Activated CD8-positive, alpha-beta T cell treated with anti-CD3 and anti-CD28 coated beads, Interleukin-2, amount 10 ng/mL, durations not matched to agents 7 days and 5 days (primary cell): ENCODE measurements around the gene ARHGAP26. TPM values are rescaled to one million over a fixed set of nuclear protein-coding genes. Genes with fewer than 3 reads are reported as not detected.

ENCODE experiments used
- ATAC-seq: fragments of 150-1000 bp; cut with Tn5 transposase; one replicate; pipeline ENCODE4 v1.10.0; 2021; ENCODE audit warnings: moderate library complexity
- CTCF ChIA-PET: fragments of 350-600 bp; sonication (Branson Sonifier 250); formaldehyde crosslinking; loops from one replicate; lab custom pipeline; 2021; ENCODE audit warnings: antibody characterized with exemption; lab: Charles Lee
- POLR2A ChIA-PET: fragments of 350-600 bp; sonication (Branson Sonifier 250); formaldehyde crosslinking; loops from one replicate; lab custom pipeline; 2021; ENCODE audit warnings: antibody characterized with exemption; lab: Charles Lee
- DNase-seq: peaks from one replicate; pipeline ENCODE4 v3.0.0-alpha.2; 2020
- H3K27ac Mint-ChIP-seq: one replicate; pipeline ENCODE4 v1.8.0; 2021; ENCODE audit warnings: mild to moderate bottlenecking, mixed read lengths
- H3K27me3 Mint-ChIP-seq: one replicate; pipeline ENCODE4 v1.8.0; 2021; ENCODE audit warnings: low read depth, mixed read lengths
- H3K36me3 Mint-ChIP-seq: one replicate; pipeline ENCODE4 v1.8.0; 2021; ENCODE audit warnings: low read depth, mixed read lengths
- H3K4me1 Mint-ChIP-seq: one replicate; pipeline ENCODE4 v1.8.0; 2021; ENCODE audit warnings: low read depth, mixed read lengths
- H3K4me3 Mint-ChIP-seq: one replicate; pipeline ENCODE4 v1.8.0; 2021; ENCODE audit warnings: mild to moderate bottlenecking, mixed read lengths
- H3K9me3 Mint-ChIP-seq: one replicate; pipeline ENCODE4 v1.8.0; 2022; ENCODE audit warnings: mixed read lengths; ENCODE audit not compliant: insufficient read depth
- total RNA-seq, 2 experiments: library from RNA; stranded (reverse); gene quantifications; one replicate each; pipeline ENCODE4 v1.2.3, GENCODE V29; 2021

ARHGAP26 gene
- total RNA-seq, 2 experiments from 2014 or later, result 25.4 to 30.3 TPM

DNA sequence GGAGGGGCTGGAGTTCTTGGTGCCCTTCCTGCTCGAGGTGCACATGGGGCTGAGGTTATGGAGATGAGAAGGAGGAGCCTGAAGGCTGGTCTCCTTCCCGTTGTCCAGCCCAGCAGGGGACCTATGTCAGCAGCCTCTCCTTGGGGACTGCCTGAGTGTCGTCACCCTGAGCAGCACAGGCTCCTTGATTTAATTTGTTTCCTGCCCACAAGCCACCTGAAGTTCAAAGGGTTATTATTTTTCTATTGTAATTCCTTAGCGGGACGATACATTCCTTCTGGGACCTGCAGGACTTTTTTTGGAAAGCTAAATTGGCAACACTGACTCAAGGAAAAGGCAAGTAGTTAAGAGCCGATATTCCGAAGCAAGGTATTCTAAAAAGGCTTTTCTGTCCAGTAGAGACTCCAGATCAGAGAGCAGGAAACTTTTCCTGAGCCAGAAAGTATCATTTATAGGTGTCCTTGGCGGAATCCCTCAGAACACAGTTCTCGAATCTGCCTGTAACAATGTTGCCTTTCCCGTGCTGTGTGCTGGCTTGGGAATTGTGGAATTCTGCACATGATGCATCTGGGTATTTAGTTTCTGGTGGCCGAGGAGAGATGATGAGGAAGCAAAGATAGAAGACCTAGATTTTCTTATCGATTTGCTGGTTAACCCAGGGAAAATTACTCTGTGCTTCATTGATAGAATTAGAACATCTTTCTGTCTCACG is 55.4 kb downstream of the ARHGAP26 start:
- ATAC-seq (no peak), DNase-seq (no peak)
- no peak overlapping the region for H3K27ac Mint-ChIP-seq
- H3K36me3 Mint-ChIP-seq, result peaks cover 2% of the 10 kb centered on the region
- peaks cover 60% of the 10 kb centered on the region for H3K4me1 Mint-ChIP-seq
- POLR2A ChIA-PET, result no interaction called here
- no peak overlapping the region for H3K4me3 Mint-ChIP-seq
- CTCF ChIA-PET, result interaction anchor here (1.4 kb wide), 1 partner anchor 63 kb away, joined by 3 read pairs; no protein-coding TSS in a partner anchor
- H3K9me3 Mint-ChIP-seq, result no peaks in the 10 kb centered on the region
- H3K27me3 Mint-ChIP-seq, result no peaks in the 10 kb centered on the region

DNA sequence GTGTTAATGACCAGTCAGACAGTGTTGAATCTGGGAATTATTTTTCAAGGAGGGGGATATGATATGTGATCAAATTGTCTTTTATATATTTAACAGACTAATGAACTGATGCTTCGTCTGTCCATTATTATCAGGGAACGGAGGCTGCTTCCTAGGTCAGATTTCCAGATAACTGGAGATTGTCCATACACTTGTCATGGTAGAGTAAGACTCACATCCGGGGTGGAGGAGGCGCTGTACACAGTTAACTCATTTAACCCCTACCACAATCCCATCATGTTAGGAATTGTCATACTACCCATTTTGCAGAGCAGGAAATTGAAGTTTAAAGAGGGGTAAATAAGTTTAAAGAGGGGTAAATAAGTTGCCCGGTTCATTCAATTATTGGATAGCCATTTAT is 55.9 kb downstream of the ARHGAP26 start:
- no peak for ATAC-seq
- ChIA-PET CTCF (interaction anchor here (1.6 kb wide), 1 partner anchor 55 kb away, joined by 7 read pairs; the partner anchor contains the start of gene ARHGAP26), POLR2A (interaction anchor here (1.4 kb wide), 1 partner anchor 11 kb away, joined by 3 read pairs; no protein-coding TSS in a partner anchor)
- H3K4me3 Mint-ChIP-seq, result no peak overlapping the region
- no peaks in the 10 kb centered on the region for H3K36me3 Mint-ChIP-seq
- H3K9me3 Mint-ChIP-seq, result no peaks in the 10 kb centered on the region
- DNase-seq, result no peak
- H3K4me1 Mint-ChIP-seq, result peaks cover 59% of the 10 kb centered on the region
- H3K27ac Mint-ChIP-seq, result no peak overlapping the region
- no peaks in the 10 kb centered on the region for H3K27me3 Mint-ChIP-seq

DNA sequence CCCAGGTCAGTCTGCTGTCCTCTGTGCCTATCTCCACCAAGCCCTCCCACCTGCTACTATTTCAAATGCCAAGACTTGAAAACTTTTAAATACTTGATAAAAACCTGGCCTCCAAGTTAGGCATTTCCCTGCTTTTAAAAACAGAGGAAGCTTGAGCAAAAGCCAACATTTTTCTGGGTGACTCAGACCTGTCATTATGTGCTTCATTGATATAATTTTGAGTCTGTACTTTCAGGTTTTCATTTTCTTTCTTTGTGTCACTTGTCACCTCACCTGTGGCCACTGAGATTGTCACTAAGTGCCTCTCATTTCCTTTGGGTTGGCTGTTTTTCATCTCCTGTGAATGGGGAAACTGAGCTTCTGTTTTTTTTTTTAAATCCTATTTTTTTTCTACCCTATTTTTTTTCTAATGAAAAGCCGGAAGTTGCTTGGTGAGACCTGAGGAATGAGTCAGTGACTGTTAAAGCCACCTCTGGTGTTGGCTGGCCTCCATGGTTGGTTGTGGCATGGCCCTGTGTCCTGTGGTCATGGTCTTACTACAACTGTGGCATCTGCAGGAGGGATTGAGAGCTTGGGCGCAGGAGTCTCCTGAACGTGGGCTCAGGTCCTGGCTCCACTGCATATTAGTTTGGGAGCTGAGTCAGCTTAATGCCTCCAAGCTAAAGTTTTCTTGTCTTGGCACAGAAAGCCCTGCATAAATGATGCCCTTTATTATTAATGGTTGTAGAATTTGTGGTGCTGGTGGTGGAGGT is 56.7 kb downstream of the ARHGAP26 start:
- DNase-seq (peak; percentile 48), ATAC-seq (peak; percentile 73)
- no peaks in the 10 kb centered on the region for H3K36me3 Mint-ChIP-seq
- no peak overlapping the region for H3K27ac Mint-ChIP-seq
- H3K4me1 Mint-ChIP-seq, result peaks cover 56% of the 10 kb centered on the region
- no peaks in the 10 kb centered on the region for H3K27me3 Mint-ChIP-seq
- no peak overlapping the region for H3K4me3 Mint-ChIP-seq
- CTCF ChIA-PET, result interaction anchor here (0.8 to 2.4 kb wide), 10 partner anchors 18 to 109 kb away, joined by 3 to 7 read pairs (median 6); partner anchors contain the start of gene ARHGAP26
- POLR2A ChIA-PET, result interaction anchor here (0.7 to 1.4 kb wide), 3 partner anchors 10 to 26 kb away, joined by 3 read pairs; no protein-coding TSS in a partner anchor
- no peaks in the 10 kb centered on the region for H3K9me3 Mint-ChIP-seq

DNA sequence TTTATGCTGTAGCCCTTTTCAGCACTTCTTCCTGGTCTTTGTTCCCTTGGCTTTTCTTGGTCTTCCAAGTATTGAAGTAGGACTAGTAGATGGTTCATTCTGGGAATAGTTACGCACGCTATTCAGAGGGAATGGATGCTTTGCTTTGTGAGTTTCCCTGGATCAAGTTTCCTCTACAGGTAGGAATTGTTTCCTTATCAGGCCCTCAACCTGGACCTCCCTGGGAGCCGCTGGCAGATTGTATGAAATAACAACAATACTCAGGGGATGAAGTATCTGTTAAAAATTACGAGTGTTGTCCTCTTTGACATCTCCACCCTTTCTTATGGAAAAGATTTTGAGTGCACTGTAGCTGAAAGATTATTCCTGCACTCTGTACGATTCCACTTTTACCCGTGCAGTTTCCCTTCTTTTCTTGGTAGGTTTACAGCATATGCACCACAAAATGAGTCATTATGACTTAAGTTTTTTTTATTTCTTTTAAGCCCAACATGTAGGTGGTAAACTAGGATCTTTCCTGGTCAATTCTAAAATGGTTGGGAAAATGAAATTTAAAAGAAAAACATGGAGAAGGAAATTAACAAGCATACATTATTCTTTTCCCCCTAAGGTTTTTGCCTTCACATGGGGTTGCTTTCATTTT is 57.9 kb downstream of the ARHGAP26 start:
- no peaks in the 10 kb centered on the region for H3K9me3 Mint-ChIP-seq
- H3K27ac Mint-ChIP-seq, result no peak overlapping the region
- H3K4me3 Mint-ChIP-seq, result no peak overlapping the region
- ChIA-PET CTCF (interaction anchor here (1.4 to 2.4 kb wide), 8 partner anchors 17 to 110 kb away, joined by 4 to 7 read pairs (median 6); partner anchors contain the start of gene ARHGAP26), POLR2A (no interaction called here)
- peaks cover 51% of the 10 kb centered on the region for H3K4me1 Mint-ChIP-seq
- DNase-seq (no peak), ATAC-seq (no peak)
- no peaks in the 10 kb centered on the region for H3K36me3 Mint-ChIP-seq
- no peaks in the 10 kb centered on the region for H3K27me3 Mint-ChIP-seq

DNA sequence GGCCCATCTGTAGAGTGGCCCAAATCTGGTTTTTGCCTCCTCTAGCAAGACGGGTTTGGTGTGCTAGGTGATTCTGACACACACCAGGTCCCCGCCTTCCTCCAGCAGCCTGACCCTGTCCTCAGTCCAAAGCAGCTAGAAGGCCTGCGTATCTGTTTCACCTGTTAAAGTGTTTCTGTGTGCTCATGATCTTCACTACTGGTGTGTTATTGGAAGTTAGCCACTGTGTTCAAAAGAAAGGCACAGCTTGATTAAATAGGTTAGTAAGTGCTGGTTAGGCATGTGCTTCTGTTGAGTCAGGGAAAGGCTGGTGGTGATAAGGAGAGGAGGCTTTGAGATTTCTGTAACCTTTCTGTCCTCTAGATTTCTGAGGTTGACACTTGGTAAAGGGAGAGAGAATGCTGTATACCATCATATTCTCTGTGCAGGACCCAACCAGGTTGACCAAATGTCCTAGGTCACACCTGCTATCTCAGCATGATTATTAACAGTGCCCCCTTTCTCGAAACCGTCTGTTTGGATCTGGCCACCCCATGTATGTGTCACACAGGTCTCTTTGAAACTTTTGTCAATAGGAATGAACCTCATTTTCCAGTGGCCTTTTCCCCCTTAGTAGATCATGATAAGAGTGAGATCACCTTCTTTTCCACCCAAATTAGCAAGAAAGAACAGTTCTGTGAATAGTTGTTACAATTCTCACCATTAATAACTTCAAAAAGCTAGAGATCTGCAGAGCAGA is 58.8 kb downstream of the ARHGAP26 start:
- ATAC-seq, result no peak
- Mint-ChIP-seq H3K36me3 (peaks cover 2% of the 10 kb centered on the region), H3K9me3 (no peaks in the 10 kb centered on the region), H3K27ac (no peak overlapping the region), H3K4me3 (no peak overlapping the region), H3K4me1 (peaks cover 44% of the 10 kb centered on the region), H3K27me3 (no peaks in the 10 kb centered on the region)
- ChIA-PET CTCF (interaction anchor here (0.9 to 2.6 kb wide), 3 partner anchors 58 to 111 kb away, joined by 3 to 9 read pairs (median 7); partner anchors contain the start of gene ARHGAP26), POLR2A (no interaction called here)
- no peak for DNase-seq

DNA sequence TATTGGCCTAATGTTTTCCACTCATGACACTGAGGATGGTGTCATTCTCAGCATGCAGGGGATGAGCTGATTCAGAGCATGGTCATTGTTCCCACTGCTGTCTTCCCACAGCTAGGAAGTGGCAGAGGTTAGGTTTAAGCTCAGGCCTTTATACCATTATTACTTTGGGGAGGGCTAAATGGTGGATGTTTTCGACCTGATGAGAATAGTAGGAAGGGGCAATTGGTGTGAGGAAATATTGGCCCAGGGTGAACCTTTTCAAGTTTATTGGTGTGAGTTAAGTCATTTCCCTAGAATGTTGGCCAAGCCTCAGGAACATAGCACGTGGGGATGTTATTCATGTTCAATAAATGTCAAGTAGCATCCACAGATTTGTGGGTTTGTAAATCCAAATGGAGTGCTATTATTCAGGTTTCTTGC is 59.6 kb downstream of the ARHGAP26 start:
- ATAC-seq (no peak), DNase-seq (no peak)
- no peak overlapping the region for H3K27ac Mint-ChIP-seq
- H3K4me3 Mint-ChIP-seq, result no peak overlapping the region
- ChIA-PET CTCF (interaction anchor here (0.9 to 2.6 kb wide), 3 partner anchors 59 to 82 kb away, joined by 3 to 9 read pairs (median 4); partner anchors contain the start of gene ARHGAP26), POLR2A (no interaction called here)
- no peaks in the 10 kb centered on the region for H3K9me3 Mint-ChIP-seq
- peaks cover 39% of the 10 kb centered on the region for H3K4me1 Mint-ChIP-seq
- peaks cover 2% of the 10 kb centered on the region for H3K36me3 Mint-ChIP-seq
- no peaks in the 10 kb centered on the region for H3K27me3 Mint-ChIP-seq

DNA sequence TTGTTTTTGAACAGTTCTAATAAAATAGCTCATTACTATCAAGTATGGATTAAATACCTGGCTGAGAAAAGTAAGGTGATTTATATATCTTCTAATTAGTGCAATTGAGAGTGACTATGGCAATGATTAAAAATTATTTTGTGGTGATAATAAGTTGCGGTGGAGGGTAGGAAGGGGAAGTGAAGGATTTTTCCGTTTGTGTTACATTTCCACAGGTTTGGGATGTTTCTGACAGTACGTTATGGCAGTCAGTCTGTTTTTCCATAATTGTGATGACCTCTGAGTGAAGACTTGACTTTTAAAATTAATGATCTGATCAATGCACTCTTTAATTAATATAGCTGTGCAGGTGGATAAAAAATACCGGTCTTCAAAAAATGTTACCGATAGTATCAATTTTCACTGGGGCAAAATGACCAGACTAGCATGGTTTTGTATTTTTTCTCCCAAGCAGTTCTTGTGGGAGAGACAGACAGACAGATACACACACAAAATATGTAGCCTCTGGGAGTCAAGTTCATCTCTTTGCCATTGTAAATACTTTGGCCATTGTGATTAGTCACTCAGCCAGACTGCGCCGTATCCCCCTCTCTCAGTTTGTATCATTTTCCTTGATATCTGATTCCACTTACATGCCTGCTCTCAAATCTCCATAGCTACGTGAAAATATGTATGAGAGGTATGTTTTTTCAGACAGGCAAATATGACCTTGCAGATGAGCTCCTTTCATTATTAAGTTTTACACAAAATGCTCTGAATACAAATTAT is 60.2 kb downstream of the ARHGAP26 start:
- peaks cover 6% of the 10 kb centered on the region for H3K36me3 Mint-ChIP-seq
- peaks cover 39% of the 10 kb centered on the region for H3K4me1 Mint-ChIP-seq
- no peaks in the 10 kb centered on the region for H3K9me3 Mint-ChIP-seq
- ChIA-PET CTCF (interaction anchor here (0.7 to 2.6 kb wide), 6 partner anchors 15 to 82 kb away, joined by 3 to 9 read pairs (median 4); partner anchors contain the start of gene ARHGAP26), POLR2A (no interaction called here)
- no peak for DNase-seq
- no peaks in the 10 kb centered on the region for H3K27me3 Mint-ChIP-seq
- ATAC-seq, result no peak
- no peak overlapping the region for H3K4me3 Mint-ChIP-seq
- no peak overlapping the region for H3K27ac Mint-ChIP-seq

DNA sequence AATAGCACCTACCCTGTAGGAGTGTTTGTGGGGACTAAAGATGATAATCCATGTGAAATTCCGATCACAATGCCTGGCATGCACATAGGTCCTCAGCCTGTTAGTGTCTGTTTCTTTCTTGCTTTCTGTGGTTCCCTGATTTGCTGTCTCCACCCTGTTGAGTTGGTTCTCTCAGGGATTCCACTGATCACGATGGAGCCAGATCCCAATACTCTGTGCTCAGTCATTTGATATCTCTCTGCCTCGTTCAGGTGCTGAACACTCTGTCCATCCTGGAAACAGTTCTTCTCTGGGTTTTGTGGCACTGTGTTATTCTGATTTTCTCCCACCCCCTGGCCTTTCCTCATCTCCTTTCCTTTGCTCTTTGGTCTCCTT is 60.8 kb downstream of the ARHGAP26 start:
- no peak for DNase-seq
- Mint-ChIP-seq H3K27me3 (no peaks in the 10 kb centered on the region), H3K27ac (no peak overlapping the region), H3K4me1 (peaks cover 39% of the 10 kb centered on the region), H3K36me3 (peaks cover 7% of the 10 kb centered on the region), H3K9me3 (no peaks in the 10 kb centered on the region), H3K4me3 (no peak overlapping the region)
- ChIA-PET POLR2A (no interaction called here), CTCF (interaction anchor here (0.7 to 2.6 kb wide), 4 partner anchors 14 to 62 kb away, joined by 3 to 9 read pairs (median 4); no protein-coding TSS in a partner anchor)
- ATAC-seq, result no peak

DNA sequence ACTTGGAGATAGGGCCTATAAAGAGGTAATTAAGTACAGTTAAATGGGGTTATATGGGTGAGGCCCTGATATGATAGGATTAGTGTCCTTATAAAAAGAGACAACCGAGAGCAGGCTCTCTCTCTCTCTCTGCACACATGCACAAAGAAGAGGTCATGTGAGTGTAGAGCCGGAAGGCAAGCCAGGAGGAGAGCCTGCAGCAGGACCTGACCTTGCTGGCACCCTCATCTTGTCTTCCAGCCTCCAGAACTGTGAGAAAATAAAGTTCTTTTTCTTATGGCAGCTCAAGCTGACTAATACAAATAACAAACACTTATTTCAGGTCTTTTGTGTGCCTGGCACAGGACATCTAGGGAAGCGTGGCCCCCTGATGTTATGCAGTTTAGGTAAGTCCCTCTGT is 62.1 kb downstream of the ARHGAP26 start:
- ATAC-seq, result no peak
- no peak overlapping the region for H3K4me3 Mint-ChIP-seq
- ChIA-PET CTCF (interaction anchor here (0.8 to 1.1 kb wide), 4 partner anchors 8 to 63 kb away, joined by 3 read pairs; no protein-coding TSS in a partner anchor), POLR2A (no interaction called here)
- peaks cover 31% of the 10 kb centered on the region for H3K4me1 Mint-ChIP-seq
- no peaks in the 10 kb centered on the region for H3K27me3 Mint-ChIP-seq
- no peak overlapping the region for H3K27ac Mint-ChIP-seq
- DNase-seq, result no peak
- H3K36me3 Mint-ChIP-seq, result peaks cover 7% of the 10 kb centered on the region
- H3K9me3 Mint-ChIP-seq, result no peaks in the 10 kb centered on the region
